ENCODE measurements around the gene MRI1.

MRI1 gene

DNA sequence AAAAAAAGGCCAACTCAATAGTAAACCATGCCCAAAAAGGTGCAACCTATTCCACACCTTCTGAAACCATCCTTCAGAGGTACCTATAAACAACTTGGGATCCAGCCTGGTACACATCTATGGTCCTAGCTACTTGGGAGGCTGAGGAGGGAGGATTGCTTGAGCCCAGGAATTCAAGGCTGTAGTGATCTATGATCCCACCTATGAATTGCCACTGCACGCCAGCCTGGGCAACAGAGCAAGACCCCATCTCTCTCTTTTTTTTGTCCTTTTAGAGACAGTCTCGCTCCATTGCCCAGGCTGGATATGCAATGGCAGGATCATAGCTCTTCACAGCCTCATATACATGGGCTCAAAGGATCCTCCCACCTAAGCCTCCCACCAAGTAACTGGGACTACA is 57.0 kb downstream of the MRI1 start:
- no peak overlapping the region for H3K4me2 ChIP-seq (ENCODE audit: insufficient read depth, low read length)
- H2AFZ ChIP-seq (ENCODE audit: low read depth, low read length), result no peak overlapping the region
- peaks cover 17% of the 10 kb centered on the region for H3K36me3 ChIP-seq (ENCODE audit: insufficient read depth, low read length)
- no peaks in the 10 kb centered on the region for H4K20me1 ChIP-seq (ENCODE audit: insufficient read depth, low read length)
- no peaks in the 10 kb centered on the region for H3K79me2 ChIP-seq (ENCODE audit: insufficient read depth, low read length)
- DNase-seq, result no peak
- no peaks in the 10 kb centered on the region for H3K4me1 ChIP-seq (ENCODE audit: insufficient read depth, low read length)
- no peak overlapping the region for H3K4me3 ChIP-seq (ENCODE audit: low read depth in 1 of 2, low read length in 2 of 2)
- H3K9ac ChIP-seq (ENCODE audit: low read depth, low read length), result no peak overlapping the region
- TF ChIP-seq, protein P1, sequence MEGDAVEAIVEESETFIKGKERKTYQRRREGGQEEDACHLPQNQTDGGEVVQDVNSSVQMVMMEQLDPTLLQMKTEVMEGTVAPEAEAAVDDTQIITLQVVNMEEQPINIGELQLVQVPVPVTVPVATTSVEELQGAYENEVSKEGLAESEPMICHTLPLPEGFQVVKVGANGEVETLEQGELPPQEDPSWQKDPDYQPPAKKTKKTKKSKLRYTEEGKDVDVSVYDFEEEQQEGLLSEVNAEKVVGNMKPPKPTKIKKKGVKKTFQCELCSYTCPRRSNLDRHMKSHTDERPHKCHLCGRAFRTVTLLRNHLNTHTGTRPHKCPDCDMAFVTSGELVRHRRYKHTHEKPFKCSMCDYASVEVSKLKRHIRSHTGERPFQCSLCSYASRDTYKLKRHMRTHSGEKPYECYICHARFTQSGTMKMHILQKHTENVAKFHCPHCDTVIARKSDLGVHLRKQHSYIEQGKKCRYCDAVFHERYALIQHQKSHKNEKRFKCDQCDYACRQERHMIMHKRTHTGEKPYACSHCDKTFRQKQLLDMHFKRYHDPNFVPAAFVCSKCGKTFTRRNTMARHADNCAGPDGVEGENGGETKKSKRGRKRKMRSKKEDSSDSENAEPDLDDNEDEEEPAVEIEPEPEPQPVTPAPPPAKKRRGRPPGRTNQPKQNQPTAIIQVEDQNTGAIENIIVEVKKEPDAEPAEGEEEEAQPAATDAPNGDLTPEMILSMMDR (IDR thresholded peaks at IDR 0.05; ENCODE audit: borderline replicate concordance, extremely low read depth, low read length, poor library complexity, severe bottlenecking), result no peak
- ATAC-seq (ENCODE audit: insufficient read depth, low read depth), result no peak
- H3K9me3 ChIP-seq (ENCODE audit: insufficient read depth, low read length, severe bottlenecking), result no peaks in the 10 kb centered on the region
- H3K27me3 ChIP-seq (ENCODE audit: insufficient read depth, low read length, poor library complexity), result no peaks in the 10 kb centered on the region
- H3K27ac ChIP-seq (ENCODE audit: low read length), result no peak overlapping the region

GRCh38 chr19:13823256-13823655 is 58.9 kb downstream of the MRI1 start:
- no peaks in the 10 kb centered on the region for H3K27me3 ChIP-seq (ENCODE audit: insufficient read depth, low read length, poor library complexity)

More at GRCh38 chr19:13823256-13823655, 58.9 kb downstream of the MRI1 start:
- TF ChIP-seq EZH2 (IDR thresholded peaks at IDR 0.05; ENCODE audit: borderline replicate concordance, low read depth, low read length, severe bottlenecking), result no peak
- TF ChIP-seq, protein P1 (IDR thresholded peaks at IDR 0.05; ENCODE audit: borderline replicate concordance, extremely low read depth, low read length, poor library complexity, severe bottlenecking), result no peak
- Histone ChIP-seq H3K4me1 (ENCODE audit: insufficient read depth, low read length) (no peaks in the 10 kb centered on the region), H3K79me2 (ENCODE audit: insufficient read depth, low read length) (no peaks in the 10 kb centered on the region), H3K4me2 (ENCODE audit: insufficient read depth, low read length) (no peak overlapping the region), H3K9me3 (ENCODE audit: insufficient read depth, low read length, severe bottlenecking) (no peaks in the 10 kb centered on the region), H3K4me3 (ENCODE audit: low read depth in 1 of 2, low read length in 2 of 2) (no peak overlapping the region), H4K20me1 (ENCODE audit: insufficient read depth, low read length) (no peaks in the 10 kb centered on the region), H3K36me3 (ENCODE audit: insufficient read depth, low read length) (peaks cover 11% of the 10 kb centered on the region), H2AFZ (ENCODE audit: low read depth, low read length) (no peak overlapping the region), H3K27ac (ENCODE audit: low read length) (no peak overlapping the region), H3K9ac (ENCODE audit: low read depth, low read length) (no peak overlapping the region)
- ATAC-seq (ENCODE audit: insufficient read depth, low read depth), result no peak
- DNase-seq, result no peak

Data from DND-41 (cell line).